Measurements from ENCODE around the gene MYH10. TPM values are rescaled to one million over a fixed set of nuclear protein-coding genes. Genes with fewer than 3 reads are reported as not detected.

The MYH10 gene
- total RNA-seq, 6 donors from 2014 or later, result 73.3 to 246 (median 99.6) TPM

- DNase-seq, result no peak
- 82 to 93% methylated on average over 1 of the region's 1 CpG for whole genome bisulfite sequencing, 2 donors
- TF ChIP-seq POLR2AphosphoS5 (IDR thresholded peaks at IDR 0.05) (no peak), POLR2A (IDR thresholded peaks at IDR 0.05) (no peak), CTCF (IDR thresholded peaks at IDR 0.05) (peak in 1 of 6 experiments; percentile 10)
Observed at GRCh38 chr17:8572764-8573163, 57.8 kb downstream of the MYH10 start.

GRCh38 chr17:8563981-8564602 lies 66.4 kb downstream of the MYH10 start:
- Histone ChIP-seq H3K4me1 (no peaks in the 10 kb centered on the region), H3K9me3 (no peaks in the 10 kb centered on the region), H3K27ac (no peak overlapping the region), H3K27me3 (no peaks in the 10 kb centered on the region), H3K36me3 (peaks cover 0 to 14% (median 7%) of the 10 kb centered on the region in 4 donors), H3K4me3 (no peak overlapping the region)
- TF ChIP-seq POLR2A (IDR thresholded peaks at IDR 0.05), result no peak
- TF ChIP-seq CTCF (IDR thresholded peaks at IDR 0.05), result no peak
- no peak for TF ChIP-seq EP300 (IDR thresholded peaks at IDR 0.05)
- no peak for TF ChIP-seq POLR2AphosphoS5 (IDR thresholded peaks at IDR 0.05)
- ATAC-seq (ENCODE audit: low FRiP score in 2 of 2), result no peak
- 69 to 74% methylated on average over 7 of the region's 7 CpGs for WGBS, 2 donors
- DNase-seq, result no peak

More at GRCh38 chr17:8572764-8573163, 57.8 kb downstream of the MYH10 start:
- no peaks in the 10 kb centered on the region for H3K27me3 ChIP-seq
- no peaks in the 10 kb centered on the region for H3K9me3 ChIP-seq
- H3K27ac ChIP-seq, result no peak overlapping the region
- peaks cover 0 to 16% (median 7%) of the 10 kb centered on the region in 4 donors for H3K36me3 ChIP-seq
- H3K4me1 ChIP-seq, result no peaks in the 10 kb centered on the region
- H3K4me3 ChIP-seq, result no peak overlapping the region
- ATAC-seq (ENCODE audit: low FRiP score in 2 of 2), result no peak

GRCh38 chr17:8563024-8563776 lies 67.3 kb downstream of the MYH10 start:
- H3K4me3 ChIP-seq, result no peak overlapping the region
- no peaks in the 10 kb centered on the region for H3K27me3 ChIP-seq
- no peak overlapping the region for H3K27ac ChIP-seq
- DNase-seq (no peak), ATAC-seq (ENCODE audit: low FRiP score in 2 of 2) (no peak)
- H3K4me1 ChIP-seq, result no peaks in the 10 kb centered on the region
- 77 to 86% methylated on average over 5 of the region's 5 CpGs for WGBS, 2 donors
- TF ChIP-seq POLR2AphosphoS5 (IDR thresholded peaks at IDR 0.05) (no peak), CTCF (IDR thresholded peaks at IDR 0.05) (no peak), POLR2A (IDR thresholded peaks at IDR 0.05) (no peak), EP300 (IDR thresholded peaks at IDR 0.05) (no peak)
- H3K9me3 ChIP-seq, result no peaks in the 10 kb centered on the region
- H3K36me3 ChIP-seq, result peaks cover 0 to 5% (median 2%) of the 10 kb centered on the region in 4 donors

DNA sequence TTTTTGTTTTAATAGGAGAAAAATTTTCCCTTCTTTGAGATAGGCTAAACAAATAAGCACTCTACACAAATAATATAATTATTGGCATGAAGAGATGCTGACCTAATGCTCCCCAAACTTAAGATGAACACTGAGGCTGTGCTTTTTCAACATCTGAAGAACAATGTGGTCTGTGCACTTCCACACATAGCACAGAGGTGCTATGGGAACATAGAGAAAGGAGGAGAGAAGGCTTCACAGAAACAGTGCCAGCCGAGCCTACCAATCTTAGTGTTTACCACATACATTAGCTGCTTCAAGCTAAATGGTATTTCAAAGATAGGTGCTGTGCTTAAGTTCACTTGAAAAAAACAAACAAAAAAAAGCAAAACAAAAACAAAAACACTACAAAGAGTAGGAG lies 72.4 kb downstream of the MYH10 start:
- no peak overlapping the region for H3K4me3 ChIP-seq
- DNase-seq (no peak), ATAC-seq (ENCODE audit: low FRiP score in 2 of 2) (no peak)
- TF ChIP-seq POLR2AphosphoS5 (IDR thresholded peaks at IDR 0.05) (no peak), EP300 (IDR thresholded peaks at IDR 0.05) (no peak), CTCF (IDR thresholded peaks at IDR 0.05) (no peak), POLR2A (IDR thresholded peaks at IDR 0.05) (no peak)
- H3K27me3 ChIP-seq, result no peaks in the 10 kb centered on the region
- no peak overlapping the region for H3K27ac ChIP-seq
- H3K36me3 ChIP-seq, result no peaks in the 10 kb centered on the region
- no peaks in the 10 kb centered on the region for H3K9me3 ChIP-seq
- H3K4me1 ChIP-seq, result peaks cover 0 to 2% (median 0%) of the 10 kb centered on the region in 4 donors
- 84 to 86% methylated on average over 1 of the region's 1 CpG for WGBS, 2 donors

Data from upper lobe of left lung (tissue), 6 donors.